A549 (cell line): ENCODE data around the gene DCUN1D4.

Experiments
- ATOH8 ChIP-seq: fragments of 250-450 bp; sonication (Bioruptor Pico); IDR thresholded peaks from 2 replicates; pipeline ENCODE4 v1.5.0; 2020; ENCODE audit warnings: low read depth, mild to moderate bottlenecking, moderate library complexity
- CEBPB ChIP-seq, 2 experiments: fragments of >200 bp in 1 of 2; sonication (Bioruptor Twin) in 1 of 2; formaldehyde crosslinking in 1 of 2; IDR thresholded peaks; 2 replicates each; pipeline ENCODE4 v1.6.1; 2012 to 2016
- CTCF ChIP-seq: fragments of >200 bp; sonication (Bioruptor Twin); formaldehyde crosslinking; IDR thresholded peaks from 3 replicates; pipeline ENCODE4 v1.5.1; 2016
- EP300 ChIP-seq, 2 experiments: fragments of >200 bp; sonication (Bioruptor Twin); formaldehyde crosslinking; IDR thresholded peaks; 2 replicates in 1 of 2; 3 replicates in 1 of 2; pipeline ENCODE4 v1.6.1; 2016 to 2017
- FOSL2 ChIP-seq, 2 experiments: fragments of 450-650 bp in 1 of 2; fragments of >200 bp in 1 of 2; sonication (Bioruptor Twin) in 1 of 2; formaldehyde crosslinking; IDR thresholded peaks; 2 replicates each; pipeline versions ENCODE4 v1.5.0 to v1.6.1; 2016 to 2020; ENCODE audit warnings: mild to moderate bottlenecking in 1 of 2, moderate library complexity in 1 of 2
- KDM5A ChIP-seq: fragments of 200-600 bp; sonication (generic); IDR thresholded peaks from 2 replicates; pipeline ENCODE4 v1.6.1; 2016; ENCODE audit warnings: antibody characterized with exemption, mild to moderate bottlenecking
- MAX ChIP-seq: IDR thresholded peaks from 2 replicates; pipeline ENCODE4 v1.6.1; 2012
- MAZ ChIP-seq: fragments of 150-350 bp; IDR thresholded peaks from 2 replicates; pipeline ENCODE4 v1.6.1; 2014; ENCODE audit warnings: antibody characterized with exemption, low read depth, low read length, borderline replicate concordance
- NR3C1 ChIP-seq: fragments of >200 bp; sonication (Bioruptor Twin); formaldehyde crosslinking; IDR thresholded peaks from 3 replicates; pipeline ENCODE4 v1.6.1; 2017
- POLR2A ChIP-seq: IDR thresholded peaks from 2 replicates; pipeline ENCODE4 v1.6.1; 2012; ENCODE audit warnings: mild to moderate bottlenecking, low read length
- RARB ChIP-seq: fragments of 250-450 bp; sonication (Bioruptor Pico); IDR thresholded peaks from 2 replicates; pipeline ENCODE4 v1.8.0; 2021; ENCODE audit warnings: mild to moderate bottlenecking, moderate library complexity
- USF2 ChIP-seq: fragments of 450-650 bp; IDR thresholded peaks from 2 replicates; pipeline ENCODE4 v1.6.1; 2014; ENCODE audit warnings: antibody characterized with exemption

GRCh38 chr4:51851937-51852290 is 9.0 kb downstream of the DCUN1D4 start:
- TF ChIP-seq NR3C1 (no peak), CTCF (no peak), FOSL2 (IDR thresholded peaks at IDR 0.05) (no peak), FOSL2 (CRISPR knock-in tag; IDR thresholded peaks at IDR 0.05) (no peak), MAX (no peak), CEBPB (IDR thresholded peaks at IDR 0.05) (no peak), USF2 (no peak), EP300 (IDR thresholded peaks at IDR 0.05) (no peak), KDM5A (no peak), ATOH8 (CRISPR knock-in tag) (no peak), RARB (no peak), MAZ (no peak), POLR2A (no peak)
